ENCODE results near the gene FOXN3. TPM values are rescaled to one million over a fixed set of nuclear protein-coding genes. Genes with fewer than 3 reads are reported as not detected.

The FOXN3 gene
- total and polyA plus RNA-seq, 2 donors (not counting 3 experiments of a cell fraction or from before 2014, with no cell fraction given): 16.9 to 41.8 TPM

DNA sequence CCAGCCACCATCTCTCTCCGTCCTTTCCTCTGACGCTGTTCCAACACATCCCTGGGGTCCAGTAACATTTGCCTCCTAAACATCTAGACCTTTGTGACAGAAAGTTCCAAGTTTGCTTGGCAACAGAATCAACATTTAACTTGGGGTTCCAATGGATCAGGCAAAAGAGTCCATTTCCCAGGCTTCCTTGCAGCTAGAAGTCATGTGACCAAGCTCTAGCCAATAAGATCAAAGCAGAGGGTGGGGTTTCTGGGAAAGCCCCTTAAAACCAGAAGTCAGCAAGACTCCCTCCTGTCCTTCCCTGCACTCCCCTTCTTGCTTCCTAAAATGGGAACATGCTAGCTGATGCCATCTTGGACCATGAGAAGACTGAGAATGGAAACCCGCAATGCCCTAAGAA is 14.7 kb downstream of the FOXN3 start:
- H3K27ac ChIP-seq (ENCODE audit: insufficient read depth, low read depth, low read length): no peak overlapping the region
- intact Hi-C loops (cut with micrococcal nuclease): loop anchor here (1.0 kb wide), 1 partner anchor 31 kb away; no protein-coding TSS in a partner anchor
- dilution Hi-C loops (cut with MboI; ENCODE audit: extremely low pct_ligation_motif_present, low sequenced_read_pairs): no loop called here
- H2AFZ ChIP-seq (ENCODE audit: low read depth, low read length): no peak overlapping the region
- no peak overlapping the region for H3K9ac ChIP-seq (replicated peaks; ENCODE audit: extremely low read depth, insufficient read depth, low read length)
- no peaks in the 10 kb centered on the region for H3K9me1 ChIP-seq (replicated peaks; ENCODE audit: control insufficient read depth, extremely low read depth, insufficient read depth, low read length)
- BruUV-seq (replicated peaks): no TSS peak
- TF ChIP-seq JUN (IDR thresholded peaks at IDR 0.05; ENCODE audit: borderline replicate concordance, insufficient read depth, insufficient read length, low read depth) (no peak), MYC (IDR thresholded peaks at IDR 0.05; ENCODE audit: low read depth, low read length) (no peak), FOS (IDR thresholded peaks at IDR 0.05; ENCODE audit: borderline replicate concordance, insufficient read depth, low read length) (no peak), EZH2 (IDR thresholded peaks at IDR 0.05; ENCODE audit: borderline replicate concordance, low read depth, low read length, severe bottlenecking) (no peak), GATA2 (IDR thresholded peaks at IDR 0.05; ENCODE audit: insufficient read depth, insufficient read length, low read depth, low read length) (no peak), POLR2A (IDR thresholded peaks at IDR 0.05; ENCODE audit: low read depth, low read length) (no peak), POLR2AphosphoS5 (IDR thresholded peaks at IDR 0.05; ENCODE audit: insufficient read depth, low read depth, low read length) (no peak)
- TF ChIP-seq, protein P1, sequence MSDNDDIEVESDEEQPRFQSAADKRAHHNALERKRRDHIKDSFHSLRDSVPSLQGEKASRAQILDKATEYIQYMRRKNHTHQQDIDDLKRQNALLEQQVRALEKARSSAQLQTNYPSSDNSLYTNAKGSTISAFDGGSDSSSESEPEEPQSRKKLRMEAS (IDR thresholded peaks at IDR 0.05; ENCODE audit: insufficient read depth, insufficient read length): no peak
- TF ChIP-seq, protein P2, sequence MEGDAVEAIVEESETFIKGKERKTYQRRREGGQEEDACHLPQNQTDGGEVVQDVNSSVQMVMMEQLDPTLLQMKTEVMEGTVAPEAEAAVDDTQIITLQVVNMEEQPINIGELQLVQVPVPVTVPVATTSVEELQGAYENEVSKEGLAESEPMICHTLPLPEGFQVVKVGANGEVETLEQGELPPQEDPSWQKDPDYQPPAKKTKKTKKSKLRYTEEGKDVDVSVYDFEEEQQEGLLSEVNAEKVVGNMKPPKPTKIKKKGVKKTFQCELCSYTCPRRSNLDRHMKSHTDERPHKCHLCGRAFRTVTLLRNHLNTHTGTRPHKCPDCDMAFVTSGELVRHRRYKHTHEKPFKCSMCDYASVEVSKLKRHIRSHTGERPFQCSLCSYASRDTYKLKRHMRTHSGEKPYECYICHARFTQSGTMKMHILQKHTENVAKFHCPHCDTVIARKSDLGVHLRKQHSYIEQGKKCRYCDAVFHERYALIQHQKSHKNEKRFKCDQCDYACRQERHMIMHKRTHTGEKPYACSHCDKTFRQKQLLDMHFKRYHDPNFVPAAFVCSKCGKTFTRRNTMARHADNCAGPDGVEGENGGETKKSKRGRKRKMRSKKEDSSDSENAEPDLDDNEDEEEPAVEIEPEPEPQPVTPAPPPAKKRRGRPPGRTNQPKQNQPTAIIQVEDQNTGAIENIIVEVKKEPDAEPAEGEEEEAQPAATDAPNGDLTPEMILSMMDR (IDR thresholded peaks at IDR 0.05; ENCODE audit: extremely low read depth in 1 of 2, insufficient read depth in 1 of 2, low read depth in 1 of 2, low read length in 2 of 2): no peak
- H3K36me3 ChIP-seq (ENCODE audit: control insufficient read depth in 2 of 2, extremely low read depth in 1 of 2, insufficient read depth in 2 of 2, low read length in 2 of 2): no peaks in the 10 kb centered on the region
- H3K4me3 ChIP-seq (replicated peaks in 1 of 3; ENCODE audit: insufficient read depth in 1 of 3, low read depth in 1 of 3, low read length in 3 of 3): no peak overlapping the region
- H3K4me1 ChIP-seq (ENCODE audit: control insufficient read depth, extremely low read depth, insufficient read depth, low read length): peaks cover 8% of the 10 kb centered on the region
- DNase-seq (ENCODE audit: low read depth, low spot score) (no peak), FAIRE-seq (no peak)
- H3K79me2 ChIP-seq (ENCODE audit: control insufficient read depth, insufficient read depth, low read length): peaks cover 2% of the 10 kb centered on the region
- H3K9me3 ChIP-seq (replicated peaks; ENCODE audit: control insufficient read depth, insufficient read depth, low read length): no peaks in the 10 kb centered on the region
- no peaks in the 10 kb centered on the region for H3K27me3 ChIP-seq (ENCODE audit: control insufficient read depth in 2 of 2, insufficient read depth in 2 of 2, low read length in 2 of 2)
- CTCF ChIA-PET: interaction anchor here (0.6 kb wide), 1 partner anchor 17 kb away, joined by 3 read pairs; no protein-coding TSS in a partner anchor
- no peak overlapping the region for H3K4me2 ChIP-seq (ENCODE audit: insufficient read depth, low read length)
- POLR2A ChIA-PET: no interaction called here
- H4K20me1 ChIP-seq (replicated peaks; ENCODE audit: control insufficient read depth, extremely low read depth, insufficient read depth, low read length): no peaks in the 10 kb centered on the region
